H1 (cell line): Measurements from ENCODE around the gene POLR2C. TPM values are rescaled to one million over a fixed set of nuclear protein-coding genes. Genes with fewer than 3 reads are reported as not detected.

ENCODE experiments used
- CTCF ChIA-PET: fragments of 300-600 bp; sonication (Branson Sonifier 250); formaldehyde crosslinking; loops from one replicate; lab custom pipeline; 2021; ENCODE audit not compliant: partially characterized antibody; lab: Charles Lee
- POLR2A ChIA-PET: fragments of 300-600 bp; sonication (Branson Sonifier 250); formaldehyde crosslinking; loops from one replicate; lab custom pipeline; 2021; ENCODE audit warnings: inconsistent platforms; ENCODE audit not compliant: partially characterized antibody; lab: Charles Lee
- DNase-seq, 2 experiments: peaks; one replicate each; pipeline versions ENCODE4 v3.0.0 to v3.0.0-alpha.2; 2010 to 2022; ENCODE audit warnings: low spot score in 2 of 2, low read depth in 1 of 2, mixed read lengths in 1 of 2
- FAIRE-seq: peaks from 2 replicates; lab custom pipeline; 2011; peaks lifted over from hg19 to GRCh38; lab: Jason Lieb, UNC
- H2AFZ ChIP-seq: 2 replicates; pipeline ENCODE4 v1.8.1; 2012; ENCODE audit warnings: low read length, inconsistent platforms
- H2AK5ac ChIP-seq: 2 replicates; pipeline ENCODE4 v1.6.1; 2013; ENCODE audit warnings: low read depth, low read length
- H2BK120ac ChIP-seq: replicated peaks from 2 replicates; pipeline ENCODE3; 2013; ENCODE audit warnings: low read depth, low read length, inconsistent platforms
- H2BK12ac ChIP-seq: 2 replicates; pipeline ENCODE4 v1.6.1; 2013; ENCODE audit warnings: low read depth, low read length
- H2BK15ac ChIP-seq: 2 replicates; pipeline ENCODE4 v1.6.1; 2013; ENCODE audit warnings: low read length
- H2BK20ac ChIP-seq: 2 replicates; pipeline ENCODE4 v1.6.1; 2013; ENCODE audit warnings: low read length
- H2BK5ac ChIP-seq: 2 replicates; pipeline ENCODE4 v1.6.1; 2013; ENCODE audit warnings: low read depth, low read length
- H3K14ac ChIP-seq: 2 replicates; pipeline ENCODE4 v1.6.1; 2013; ENCODE audit warnings: inconsistent platforms; ENCODE audit not compliant: insufficient read length
- H3K18ac ChIP-seq: 2 replicates; pipeline ENCODE4 v1.6.1; 2013; ENCODE audit warnings: low read length; ENCODE audit errors: extremely low read depth
- H3K23ac ChIP-seq: 2 replicates; pipeline ENCODE4 v1.6.1; 2013; ENCODE audit warnings: inconsistent platforms; ENCODE audit not compliant: insufficient read length
- H3K23me2 ChIP-seq: 2 replicates; pipeline ENCODE4 v1.6.1; 2013; ENCODE audit warnings: low read depth, low read length
- H3K27ac ChIP-seq: 2 replicates; pipeline ENCODE4 v1.6.1; 2011; ENCODE audit warnings: low read depth, low read length, inconsistent platforms
- H3K27me3 ChIP-seq, 4 experiments: replicated peaks in 1 of 4; 1 replicate in 1 of 4; 2 replicates in 3 of 4; pipeline versions ENCODE4 v1.6.1 to v1.8.1; 2011 to 2013; ENCODE audit warnings: low read length in 3 of 4, mild to moderate bottlenecking in 3 of 4, inconsistent platforms in 2 of 4, mixed read lengths in 2 of 4, moderate library complexity in 1 of 4; ENCODE audit not compliant: control insufficient read depth in 3 of 4, insufficient read depth in 3 of 4; ENCODE audit errors: extremely low read depth in 1 of 4
- H3K36me3 ChIP-seq, 4 experiments: 2 replicates each; pipeline versions ENCODE4 v1.6.1 to v1.8.1; 2011 to 2013; ENCODE audit warnings: mild to moderate bottlenecking in 4 of 4, low read length in 3 of 4, moderate library complexity in 2 of 4, control low read depth in 1 of 4, inconsistent platforms in 1 of 4; ENCODE audit not compliant: insufficient read depth in 4 of 4, control insufficient read depth in 2 of 4
- H3K4ac ChIP-seq: replicated peaks from 2 replicates; pipeline ENCODE3; 2013; ENCODE audit warnings: low read length, low read depth, mixed read lengths, inconsistent platforms; ENCODE audit not compliant: insufficient read length
- H3K4me1 ChIP-seq, 4 experiments: replicated peaks in 1 of 4; 1 replicate in 1 of 4; 2 replicates in 3 of 4; pipeline versions ENCODE4 v1.6.1 to v1.8.1; 2011 to 2013; ENCODE audit warnings: low read length in 3 of 4, inconsistent platforms in 2 of 4, mixed read lengths in 1 of 4; ENCODE audit not compliant: insufficient read depth in 4 of 4, control insufficient read depth in 3 of 4
- H3K4me2 ChIP-seq, 2 experiments: 2 replicates each; pipeline versions ENCODE4 v1.6.1 to v1.8.1; 2011 to 2013; ENCODE audit warnings: low read depth in 2 of 2, low read length in 2 of 2, control low read depth in 1 of 2, inconsistent platforms in 1 of 2, mild to moderate bottlenecking in 1 of 2; ENCODE audit not compliant: insufficient read depth in 1 of 2
- H3K4me3 ChIP-seq, 4 experiments: fragments of 200-600, 300-600 bp in 1 of 4; sonication (generic), shearing (Covaris generic), sonication (Bioruptor Twin) in 1 of 4; 2 replicates each; pipeline versions ENCODE4 v1.5.1 to v1.8.1; 2011 to 2016; ENCODE audit warnings: low read length in 4 of 4, low read depth in 3 of 4, control low read depth in 2 of 4, inconsistent platforms in 2 of 4, mild to moderate bottlenecking in 2 of 4, mixed read lengths in 1 of 4, moderate library complexity in 1 of 4; ENCODE audit not compliant: insufficient read depth in 2 of 4; ENCODE audit errors: extremely low read depth in 1 of 4
- H3K56ac ChIP-seq: replicated peaks from 2 replicates; pipeline ENCODE3; 2013; ENCODE audit warnings: low read depth, mild to moderate bottlenecking, mixed read lengths, low read length, inconsistent platforms; ENCODE audit not compliant: insufficient read length
- H3K79me1 ChIP-seq: 2 replicates; pipeline ENCODE4 v1.6.1; 2013; ENCODE audit warnings: low read depth, low read length, control low read depth
- H3K79me2 ChIP-seq, 2 experiments: 2 replicates each; pipeline versions ENCODE4 v1.6.1 to v1.8.1; 2012 to 2013; ENCODE audit warnings: low read length in 2 of 2, mild to moderate bottlenecking in 2 of 2, inconsistent platforms in 1 of 2; ENCODE audit not compliant: insufficient read depth in 2 of 2, control insufficient read depth in 1 of 2
- H3K9ac ChIP-seq, 4 experiments: replicated peaks in 1 of 4; 1 replicate in 1 of 4; 2 replicates in 3 of 4; pipeline versions ENCODE4 v1.6.1 to v1.8.1; 2011 to 2013; ENCODE audit warnings: low read depth in 3 of 4, low read length in 3 of 4, control low read depth in 2 of 4, mild to moderate bottlenecking in 2 of 4, moderate library complexity in 2 of 4, inconsistent platforms in 1 of 4; ENCODE audit errors: extremely low read depth in 1 of 4
- H3K9me3 ChIP-seq, 2 experiments: 2 replicates each; pipeline versions ENCODE4 v1.6.1 to v1.8.1; 2012 to 2013; ENCODE audit warnings: mild to moderate bottlenecking in 2 of 2, moderate library complexity in 2 of 2, control low read depth in 1 of 2, inconsistent platforms in 1 of 2, low read depth in 1 of 2, low read length in 1 of 2, mixed read lengths in 1 of 2; ENCODE audit not compliant: insufficient read depth in 2 of 2
- H4K20me1 ChIP-seq, 2 experiments: replicated peaks in 1 of 2; 2 replicates each; pipeline versions ENCODE3 to v1.8.1; 2011 to 2013; ENCODE audit warnings: inconsistent platforms in 2 of 2, low read length in 2 of 2, mild to moderate bottlenecking in 1 of 2; ENCODE audit not compliant: insufficient read depth in 2 of 2, control insufficient read depth in 1 of 2
- H4K5ac ChIP-seq: 2 replicates; pipeline ENCODE4 v1.6.1; 2013; ENCODE audit warnings: low read length, low read depth, mixed read lengths, inconsistent platforms; ENCODE audit not compliant: insufficient read length
- H4K8ac ChIP-seq: 2 replicates; pipeline ENCODE4 v1.8.0; 2013; ENCODE audit warnings: mild to moderate bottlenecking, moderate library complexity, low read length, inconsistent platforms; ENCODE audit not compliant: insufficient read depth; ENCODE audit errors: extremely low read depth
- H4K91ac ChIP-seq: replicated peaks from 2 replicates; pipeline ENCODE3; 2013; ENCODE audit warnings: low read length, mixed read lengths, inconsistent platforms; ENCODE audit not compliant: insufficient read length
- CTBP2 ChIP-seq: IDR thresholded peaks from 2 replicates; pipeline ENCODE4 v1.7.0; 2011; ENCODE audit warnings: borderline replicate concordance, mild to moderate bottlenecking, moderate library complexity, mixed read lengths, low read length; ENCODE audit not compliant: insufficient read depth, insufficient read length
- GTF2F1 ChIP-seq: IDR thresholded peaks from 2 replicates; pipeline ENCODE4 v1.6.1; 2012; ENCODE audit warnings: low read depth, low read length, improper control_type of control experiment, borderline replicate concordance
- JUN ChIP-seq: IDR thresholded peaks from 2 replicates; pipeline ENCODE4 v1.6.1; 2011; ENCODE audit warnings: low read depth, mild to moderate bottlenecking, improper control_type of control experiment, low read length
- RAD21 ChIP-seq, 2 experiments: IDR thresholded peaks in 1 of 2; conservative IDR thresholded peaks in 1 of 2; 2 replicates each; pipeline ENCODE4 v1.6.1; 2011; ENCODE audit warnings: low read depth in 2 of 2, low read length in 2 of 2, improper control_type of control experiment in 1 of 2, inconsistent platforms in 1 of 2, mild to moderate bottlenecking in 1 of 2, moderate library complexity in 1 of 2
- YY1 ChIP-seq: IDR thresholded peaks from 2 replicates; pipeline ENCODE4 v1.6.1; 2011; ENCODE audit warnings: low read depth, mild to moderate bottlenecking, low read length
- WGBS, 2 experiments: shearing (Covaris generic) in 1 of 2; methylation state at CpG; one replicate each; pipeline versions ENCODE4 v1.1.6 to v1.1.7; 2013 to 2015; ENCODE audit warnings: low lambda C conversion rate in 2 of 2, mixed read lengths in 2 of 2, inconsistent platforms in 1 of 2, low coverage in 1 of 2, missing lambda C conversion rate in 1 of 2; ENCODE audit not compliant: insufficient replicate concordance in 2 of 2, insufficient coverage in 1 of 2, insufficient read length in 1 of 2; ENCODE audit errors: extremely low coverage in 1 of 2, missing lambda C conversion rate in 1 of 2; 5-methylcytosine and 5-hydroxymethylcytosine counted together
- polyA plus RNA-seq, 7 experiments: library from polyadenylated mRNA; depleted of rRNA in 3 of 7; stranded (reverse) in 5 of 7; unstranded in 2 of 7; fragments of >200 nt in 5 of 7; fragments of 200-250 nt in 2 of 7; gene quantifications; 1 replicate in 5 of 7; 2 replicates in 1 of 7; 4 replicates in 1 of 7; pipeline versions ENCODE4 v1.2.1 to v1.2.3, GENCODE V29; 2011 to 2013; ENCODE audit warnings: missing spikeins in 2 of 7, mixed read lengths in 2 of 7
- total RNA-seq: library from RNA; stranded (reverse); fragmentation: NEBNext Ultra II Directional; extraction: Animal tissue kit (Norgen Biotek cat#: 25700); gene quantifications from 2 replicates; pipeline ENCODE4 v1.2.1, GENCODE V29; 2021

The POLR2C gene
- total and polyA plus RNA-seq, 2 of the 8 experiments (the other 6 are each of a cell fraction or from before 2014, with no cell fraction given), result 72.5 to 132 TPM

GRCh38 chr16:57501492-57501891 is 39.0 kb downstream of the POLR2C start:
- Histone ChIP-seq H3K14ac (no peak overlapping the region), H3K27ac (no peak overlapping the region), H3K56ac (no peak overlapping the region), H4K8ac (no peak overlapping the region), H2BK12ac (no peak overlapping the region), H3K4ac (no peak overlapping the region), H2BK5ac (no peak overlapping the region), H2BK20ac (no peak overlapping the region), H3K9me3 (no peaks in the 10 kb centered on the region), H3K18ac (no peak overlapping the region), H3K9ac (no peak overlapping the region), H3K23me2 (peaks cover 2% of the 10 kb centered on the region; the same call in 1 of the 2 replicates), H3K27me3 (no peaks in the 10 kb centered on the region), H3K4me2 (no peak overlapping the region), H3K79me2 (no peaks in the 10 kb centered on the region), H3K4me3 (no peak overlapping the region), H4K91ac (no peak overlapping the region), H3K4me1 (peaks cover 0 to 5% (median 0%) of the 10 kb centered on the region in 4 experiments; a peak in 3 of 7 replicates), H3K23ac (no peak overlapping the region), H2BK120ac (no peak overlapping the region), H2AFZ (no peak overlapping the region), H2BK15ac (no peak overlapping the region), H3K79me1 (no peaks in the 10 kb centered on the region; the same call in 1 of the 2 replicates), H2AK5ac (no peak overlapping the region), H3K36me3 (no peaks in the 10 kb centered on the region), H4K20me1 (no peaks in the 10 kb centered on the region), H4K5ac (no peak overlapping the region)
- no peak for DNase-seq
- WGBS, 2 experiments, result 92% methylated on average over 7 of the region's 7 CpGs; no CpG with 5 or more reads in 1 of the 2 experiments
- CTCF ChIA-PET, result interaction anchor here (0.7 to 3.7 kb wide), 6 partner anchors 14 to 85 kb away, joined by 3 to 11 read pairs (median 5); no protein-coding TSS in a partner anchor
- POLR2A ChIA-PET, result interaction anchor here (0.6 to 1.9 kb wide), 2 partner anchors 9 to 14 kb away, joined by 3 to 5 read pairs; no protein-coding TSS in a partner anchor
- FAIRE-seq, result no peak
- TF ChIP-seq RAD21 (IDR thresholded peaks at IDR 0.05 in 1 of 2, conservative IDR thresholded peaks at IDR 0.05 in 1 of 2; ENCODE audit: low read depth in 2 of 2, low read length in 2 of 2), result no peak
- TF ChIP-seq JUN, result no peak
- TF ChIP-seq CTBP2, result no peak
- no peak for TF ChIP-seq GTF2F1
- TF ChIP-seq YY1, result no peak
